Hepatocyte (in vitro differentiated cells): ENCODE results near the gene NLRP5. TPM values are rescaled to one million over a fixed set of nuclear protein-coding genes. Genes with fewer than 3 reads are reported as not detected.
"Not testable (repeated sequence)": the region's sequence is repeated elsewhere in the genome, so short reads cannot be mapped to it uniquely, and the experiment has no call there.

Source experiments
- DNase-seq: peaks from one replicate; pipeline ENCODE4 v3.0.0-alpha.2; 2016; ENCODE audit warnings: low spot score
- H2AFZ ChIP-seq: fragments of 200-600 bp; sonication (generic); 2 replicates; pipeline ENCODE4 v1.6.0; 2016; ENCODE audit warnings: antibody characterized with exemption, mild to moderate bottlenecking
- H3K27ac ChIP-seq: fragments of 200-600 bp; sonication (generic); 2 replicates; pipeline ENCODE4 v1.5.1; 2016; ENCODE audit warnings: mild to moderate bottlenecking
- H3K27me3 ChIP-seq: fragments of 200-600 bp; sonication (generic); 2 replicates; pipeline ENCODE4 v1.6.1; 2016
- H3K36me3 ChIP-seq: fragments of 200-600 bp; sonication (generic); replicated peaks from 2 replicates; pipeline ENCODE4 v1.5.1; 2016; ENCODE audit warnings: low read depth; ENCODE audit not compliant: insufficient read depth
- H3K4me1 ChIP-seq: fragments of 200-600 bp; sonication (generic); 2 replicates; pipeline ENCODE4 v1.5.1; 2016; ENCODE audit warnings: mild to moderate bottlenecking, moderate library complexity; ENCODE audit not compliant: insufficient read depth
- H3K4me2 ChIP-seq: fragments of 200-600 bp; sonication (generic); 2 replicates; pipeline ENCODE4 v1.6.0; 2016
- H3K4me3 ChIP-seq: fragments of 200-600 bp; sonication (generic); 2 replicates; pipeline ENCODE4 v1.5.1; 2016; ENCODE audit warnings: mild to moderate bottlenecking
- H3K79me2 ChIP-seq: fragments of 200-600 bp; sonication (generic); 2 replicates; pipeline ENCODE4 v1.6.0; 2017; ENCODE audit warnings: mild to moderate bottlenecking
- H3K9me2 ChIP-seq: fragments of 200-600 bp; sonication (generic); replicated peaks from 2 replicates; pipeline ENCODE4 v1.6.0; 2017; ENCODE audit warnings: mild to moderate bottlenecking; ENCODE audit not compliant: insufficient read depth
- H3K9me3 ChIP-seq: fragments of 200-600 bp; sonication (generic); 2 replicates; pipeline ENCODE4 v1.5.1; 2016; ENCODE audit warnings: low read depth, mild to moderate bottlenecking
- H4K20me1 ChIP-seq: fragments of 200-600 bp; sonication (generic); 2 replicates; pipeline ENCODE4 v1.6.0; 2016; ENCODE audit warnings: mild to moderate bottlenecking; ENCODE audit not compliant: insufficient read depth, poor library complexity, severe bottlenecking
- CTCF ChIP-seq: fragments of 200-600 bp; sonication (generic); IDR thresholded peaks from 2 replicates; pipeline ENCODE4 v1.5.1; 2016; ENCODE audit warnings: antibody characterized with exemption, mild to moderate bottlenecking; ENCODE audit not compliant: poor library complexity
- EZH2 ChIP-seq: fragments of 200-600 bp; sonication (generic); IDR thresholded peaks from 2 replicates; pipeline ENCODE4 v1.6.1; 2016; ENCODE audit warnings: antibody characterized with exemption, mild to moderate bottlenecking, borderline replicate concordance
- EZH2phosphoT487 ChIP-seq: fragments of 200-600 bp; sonication (generic); IDR thresholded peaks from one replicate; pipeline ENCODE4 v1.6.1; 2018; ENCODE audit warnings: antibody characterized with exemption, mild to moderate bottlenecking, low read depth, moderate library complexity; ENCODE audit not compliant: unreplicated experiment, severe bottlenecking
- WGBS: methylation state at CpG from one replicate; pipeline ENCODE4 v1.1.6; 2016; ENCODE audit warnings: low lambda C conversion rate; ENCODE audit errors: missing lambda C conversion rate; 5-methylcytosine and 5-hydroxymethylcytosine counted together
- polyA plus RNA-seq: library from polyadenylated mRNA; unstranded; fragments of >200 nt; fragmentation: Nextera tagmentation; extraction: Ambion mirVana; gene quantifications from 2 replicates; pipeline ENCODE4 v1.2.1, GENCODE V29; 2016
- total RNA-seq: library from RNA; depleted of rRNA; stranded (reverse); fragments of >200 nt; gene quantifications from 2 replicates; pipeline ENCODE4 v1.2.3, GENCODE V29; 2014

Gene NLRP5
- total RNA-seq: not detected in 2 replicates
- polyA plus RNA-seq: not detected in 2 replicates

GRCh38 chr19:55986487-55986886 is at the start of gene NLRP5:
TSS of gene NLRP5 (plus strand) at chr19:55986775.
- Histone ChIP-seq H3K27me3 (no peaks in the 10 kb centered on the region), H3K4me2 (no peak within 1 kb of the TSS), H3K4me3 (no peak within 1 kb of the TSS), H4K20me1 (no peaks in the 10 kb centered on the region), H2AFZ (no peak within 1 kb of the TSS), H3K9me3 (no peaks in the 10 kb centered on the region), H3K9me2 (no peaks in the 10 kb centered on the region), H3K36me3 (no peaks in the 10 kb centered on the region), H3K79me2 (no peaks in the 10 kb centered on the region), H3K4me1 (no peaks in the 10 kb centered on the region), H3K27ac (no peak within 1 kb of the TSS)
- TF ChIP-seq EZH2phosphoT487: no peak
- no peak for TF ChIP-seq CTCF
- no peak for TF ChIP-seq EZH2
- no peak for DNase-seq
- WGBS: 75% methylated on average over 10 of the region's 10 CpGs

GRCh38 chr19:55939206-55939605 is 47.4 kb upstream of the NLRP5 start:
- Histone ChIP-seq H3K9me2 (no peaks in the 10 kb centered on the region), H3K4me3 (no peak overlapping the region), H3K27me3 (no peaks in the 10 kb centered on the region), H3K4me2 (no peak overlapping the region), H3K9me3 (no peaks in the 10 kb centered on the region), H3K36me3 (no peaks in the 10 kb centered on the region), H2AFZ (no peak overlapping the region), H4K20me1 (no peaks in the 10 kb centered on the region), H3K27ac (no peak overlapping the region), H3K79me2 (no peaks in the 10 kb centered on the region), H3K4me1 (no peaks in the 10 kb centered on the region)
- TF ChIP-seq EZH2phosphoT487: no peak
- TF ChIP-seq EZH2: no peak
- TF ChIP-seq CTCF: no peak
- DNase-seq: no peak
- WGBS: 66% methylated on average over 7 of the region's 7 CpGs

- Histone ChIP-seq H3K4me1 (no peaks in the 10 kb centered on the region), H3K27me3 (no peaks in the 10 kb centered on the region), H3K79me2 (no peaks in the 10 kb centered on the region), H3K9me3 (no peaks in the 10 kb centered on the region), H2AFZ (no peak overlapping the region), H3K4me3 (no peak overlapping the region), H4K20me1 (no peaks in the 10 kb centered on the region), H3K36me3 (no peaks in the 10 kb centered on the region), H3K9me2 (no peaks in the 10 kb centered on the region), H3K4me2 (no peak overlapping the region), H3K27ac (no peak overlapping the region)
- DNase-seq: no peak
- TF ChIP-seq CTCF: no peak
- TF ChIP-seq EZH2: no peak
- TF ChIP-seq EZH2phosphoT487: no peak
- WGBS: 89% methylated on average over 11 of the region's 11 CpGs
These were observed 46.3 kb upstream of the NLRP5 start for GRCh38 chr19:55940306-55940705.

DNA sequence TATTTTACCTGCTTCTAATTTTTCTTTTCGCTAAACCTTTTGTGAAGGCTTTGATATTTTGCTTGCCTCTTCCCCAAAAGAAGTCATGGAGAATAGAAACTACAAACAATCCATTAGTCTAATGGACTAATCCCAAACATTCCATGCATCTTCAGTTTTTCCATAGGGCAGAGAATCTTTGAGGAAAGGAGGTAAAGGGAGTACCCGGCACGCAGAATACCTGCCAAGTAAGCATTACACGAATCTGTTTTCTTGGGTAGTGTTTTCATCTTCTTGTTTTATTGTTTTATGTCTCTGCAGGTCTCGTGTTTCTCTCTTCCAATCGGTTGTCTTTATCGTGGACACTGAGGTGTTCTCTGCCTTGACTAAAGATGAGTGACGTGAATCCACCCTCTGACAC is 39.0 kb upstream of the NLRP5 start, which contains the start of gene NLRP8:
TSS of gene NLRP8 (plus strand) at position 301 of the 400 bp plus-strand sequence.
- Histone ChIP-seq H3K4me1 (no peaks in the 10 kb centered on the region), H3K36me3 (no peaks in the 10 kb centered on the region), H3K27me3 (no peaks in the 10 kb centered on the region), H3K4me2 (no peak within 1 kb of the TSS), H2AFZ (no peak within 1 kb of the TSS), H3K9me3 (no peaks in the 10 kb centered on the region), H4K20me1 (no peaks in the 10 kb centered on the region), H3K4me3 (no peak within 1 kb of the TSS), H3K27ac (no peak within 1 kb of the TSS), H3K9me2 (no peaks in the 10 kb centered on the region), H3K79me2 (no peaks in the 10 kb centered on the region)
- TF ChIP-seq EZH2phosphoT487: no peak
- TF ChIP-seq EZH2: no peak
- TF ChIP-seq CTCF: no peak
- no peak for DNase-seq
- WGBS: 68% methylated on average over 8 of the region's 8 CpGs

DNA sequence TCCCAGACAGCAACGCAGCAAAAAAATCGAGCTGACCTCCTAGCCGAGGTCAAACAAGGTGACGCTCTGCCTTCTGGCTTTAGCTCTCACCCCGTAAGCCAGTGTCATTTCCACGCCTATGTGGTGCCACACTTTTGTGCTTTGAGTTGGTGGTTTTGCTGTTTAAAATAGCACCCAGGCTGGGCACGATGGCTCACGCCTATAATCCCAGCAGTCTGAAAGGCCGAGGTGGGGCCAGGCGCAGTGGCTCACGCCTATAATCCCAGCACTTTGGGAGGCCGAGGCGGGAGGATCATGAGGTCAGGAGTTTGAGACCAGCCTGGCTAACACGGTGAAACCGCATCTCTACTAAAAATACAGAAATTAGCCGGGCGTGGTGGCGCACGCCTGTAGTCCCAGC is 36.0 kb upstream of the NLRP5 start:
- DNase-seq, H3K4me2 ChIP-seq, H3K27ac ChIP-seq, H3K9me2 ChIP-seq, H3K36me3 ChIP-seq, H3K9me3 ChIP-seq, H3K4me3 ChIP-seq, H2AFZ ChIP-seq, H4K20me1 ChIP-seq, H3K4me1 ChIP-seq, H3K79me2 ChIP-seq, H3K27me3 ChIP-seq: not testable (repeated sequence)
- WGBS: 86% methylated on average over 18 of the region's 19 CpGs
